NCI-H2196 treated with DMSO at 0.1 percent for 48 hours (cell line): ENCODE data around the gene OSBPL8.

Experiments used
- DNase-seq: peaks from one replicate; lab custom pipeline; 2025; ENCODE audit not compliant: unreplicated experiment; lab: John Stamatoyannopoulos, UW

The OSBPL8 gene

GRCh38 chr12:76559400-76560085 is at the start of gene OSBPL8:
OSBPL8 (minus strand) TSS chr12:76559771; CDS start chr12:76487551, 72,220 bp downstream.
- DNase-seq = peak; percentile 87

- no peak for DNase-seq
Observed at GRCh38 chr12:76608070-76608469, 48.5 kb upstream of the OSBPL8 start.

- no peak for DNase-seq
Observed at GRCh38 chr12:76595056-76595455, 35.5 kb upstream of the OSBPL8 start.

DNA sequence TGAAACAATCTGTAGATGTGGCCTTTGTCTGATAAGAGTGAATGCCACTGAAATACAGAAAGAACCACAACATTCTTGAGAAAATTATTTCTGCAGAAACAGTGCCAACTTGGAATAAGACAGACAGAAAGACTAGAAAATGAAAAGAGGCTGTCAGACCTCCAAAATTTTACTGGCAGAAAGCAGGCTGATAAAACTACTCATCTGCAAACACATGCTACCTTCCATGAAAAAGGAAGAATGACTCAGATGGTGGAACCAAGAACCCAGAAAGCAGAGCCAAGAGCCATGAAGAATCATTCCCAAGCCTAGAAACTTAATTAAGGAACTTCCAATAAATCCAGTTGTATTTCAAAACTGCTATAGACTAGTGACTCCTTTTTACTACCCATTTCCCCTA is 31.9 kb upstream of the OSBPL8 start:
- no peak for DNase-seq

DNA sequence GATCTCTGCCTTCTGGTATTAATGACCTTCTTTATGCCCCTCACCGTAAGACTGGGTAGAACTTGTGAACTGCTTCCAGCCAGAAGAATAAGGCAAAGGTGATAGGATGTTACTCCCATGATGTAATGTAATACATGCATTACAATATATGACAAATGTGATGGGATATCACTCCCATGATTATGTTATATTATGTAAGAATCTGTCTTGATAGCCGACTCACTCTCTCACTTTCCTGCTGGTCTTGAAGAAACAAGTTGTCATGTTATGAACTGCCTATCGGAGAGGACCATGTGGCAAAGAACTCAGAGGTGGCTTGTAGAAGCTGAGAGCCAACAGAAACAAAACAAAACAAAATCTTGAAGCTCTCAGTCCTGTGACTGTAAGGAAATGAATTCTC is 30.6 kb upstream of the OSBPL8 start:
- DNase-seq = no peak

GRCh38 chr12:76588881-76589565 is 29.5 kb upstream of the OSBPL8 start:
- DNase-seq = no peak

GRCh38 chr12:76587428-76588178 is 28.0 kb upstream of the OSBPL8 start:
- DNase-seq = no peak

DNA sequence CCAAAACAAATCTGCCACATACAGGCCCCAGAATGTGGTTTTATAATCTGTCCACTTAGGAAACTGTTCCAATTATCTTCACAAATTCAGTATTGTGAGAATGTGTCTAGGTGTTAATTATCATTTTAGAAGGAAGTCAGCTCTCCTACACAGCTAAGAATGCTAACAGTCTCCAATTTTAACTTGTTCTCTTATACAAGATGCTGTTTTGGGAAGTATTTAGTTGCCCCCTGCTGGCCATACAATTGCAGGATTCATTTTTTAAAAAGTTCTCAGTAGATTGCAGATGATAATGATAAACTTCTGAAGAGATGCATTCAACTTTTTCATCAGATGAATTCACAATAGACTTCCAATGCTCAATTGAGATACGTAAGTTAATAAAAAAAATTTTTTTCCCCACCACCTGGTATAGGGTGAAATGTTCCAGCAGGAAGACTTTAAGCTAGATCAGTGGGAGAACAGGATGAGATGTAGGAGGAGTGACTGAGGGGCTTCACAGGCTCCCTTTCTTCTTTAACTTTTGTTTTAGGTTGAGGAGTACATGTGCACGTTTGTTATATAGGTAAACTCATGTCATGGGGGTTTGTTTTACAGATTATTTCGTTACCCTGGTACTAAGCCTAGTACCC is 27.3 kb upstream of the OSBPL8 start:
- peak; percentile 9 for DNase-seq

- DNase-seq = no peak
Observed at GRCh38 chr12:76583301-76583700, 23.7 kb upstream of the OSBPL8 start.

- no peak for DNase-seq
Observed at GRCh38 chr12:76573840-76574373, 14.3 kb upstream of the OSBPL8 start.

- no peak for DNase-seq
Observed at GRCh38 chr12:76571256-76571655, 11.7 kb upstream of the OSBPL8 start.

GRCh38 chr12:76569685-76570604 is 10.4 kb upstream of the OSBPL8 start:
- DNase-seq = no peak

DNA sequence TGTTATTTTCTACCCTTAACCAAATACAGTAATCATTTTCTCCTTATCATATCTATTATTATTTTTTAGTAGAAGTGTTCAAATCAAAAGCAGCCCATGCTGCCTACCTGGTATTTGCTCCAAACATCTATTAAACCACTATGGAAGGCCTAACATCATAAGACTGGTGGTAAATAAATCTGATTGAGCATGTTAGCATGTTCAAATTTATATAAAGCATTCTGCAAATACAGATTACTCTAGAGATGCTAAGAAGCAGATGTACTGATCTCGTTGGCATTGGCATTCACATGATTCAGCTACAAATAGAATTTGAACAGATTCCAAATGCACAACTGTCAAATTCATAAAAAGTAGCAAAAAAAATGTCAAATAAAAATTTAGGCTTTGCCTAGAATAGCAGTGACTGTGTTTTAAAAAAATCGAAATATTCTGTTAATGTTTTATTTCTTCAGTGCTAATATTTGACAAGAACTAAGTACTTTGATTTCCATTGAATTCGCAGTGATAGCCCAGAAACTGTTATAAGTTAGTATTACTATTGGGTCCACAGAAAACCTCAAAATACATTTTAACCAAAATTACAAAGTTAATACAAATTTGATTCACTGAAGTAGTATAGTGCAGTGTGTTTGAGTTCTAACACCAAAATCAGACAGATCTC is 9.4 kb upstream of the OSBPL8 start:
- DNase-seq = no peak

DNA sequence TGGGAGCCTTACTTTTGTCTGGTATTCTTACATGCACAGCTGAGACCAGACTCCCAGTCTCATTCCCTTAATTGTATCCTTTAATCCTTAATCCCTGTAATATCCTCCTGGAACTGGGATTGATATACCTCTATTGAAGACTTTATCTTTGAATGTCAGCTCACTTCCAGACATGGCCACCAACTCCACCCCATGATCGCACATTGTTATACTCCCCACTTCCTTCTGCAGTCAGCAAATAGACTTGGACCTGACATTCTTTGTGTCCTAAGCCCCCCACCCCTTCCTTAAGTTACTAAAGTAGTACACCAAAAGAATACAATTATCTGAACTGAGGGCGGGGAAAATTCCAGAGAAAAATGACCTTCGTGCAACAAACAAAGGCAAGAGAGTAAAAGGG is 8.6 kb upstream of the OSBPL8 start:
- no peak for DNase-seq

- no peak for DNase-seq
Observed at GRCh38 chr12:76563061-76563460, 3.5 kb upstream of the OSBPL8 start.

- no peak for DNase-seq
Observed at GRCh38 chr12:76562130-76562529, 2.6 kb upstream of the OSBPL8 start.

DNA sequence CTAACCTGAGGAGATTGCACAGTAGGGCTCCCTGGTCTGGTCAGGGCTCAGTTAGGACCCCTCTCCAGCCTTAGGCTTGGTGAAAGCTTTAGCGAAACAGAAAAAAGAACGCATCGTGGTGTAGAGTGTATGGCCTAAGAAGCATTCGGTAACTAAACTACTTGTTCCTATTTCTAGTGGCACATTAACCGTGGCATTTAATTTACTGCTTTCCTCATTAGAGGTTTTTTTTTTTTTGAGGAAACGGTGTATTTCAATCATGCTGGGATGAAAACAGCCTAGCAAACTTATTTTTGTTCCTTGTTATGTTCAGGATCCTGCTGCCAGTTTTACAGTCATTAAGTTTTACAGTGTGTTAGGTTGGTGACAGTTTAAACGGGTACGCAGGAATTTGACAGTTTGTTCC is 518 bp upstream of the OSBPL8 start:
- DNase-seq = no peak

DNA sequence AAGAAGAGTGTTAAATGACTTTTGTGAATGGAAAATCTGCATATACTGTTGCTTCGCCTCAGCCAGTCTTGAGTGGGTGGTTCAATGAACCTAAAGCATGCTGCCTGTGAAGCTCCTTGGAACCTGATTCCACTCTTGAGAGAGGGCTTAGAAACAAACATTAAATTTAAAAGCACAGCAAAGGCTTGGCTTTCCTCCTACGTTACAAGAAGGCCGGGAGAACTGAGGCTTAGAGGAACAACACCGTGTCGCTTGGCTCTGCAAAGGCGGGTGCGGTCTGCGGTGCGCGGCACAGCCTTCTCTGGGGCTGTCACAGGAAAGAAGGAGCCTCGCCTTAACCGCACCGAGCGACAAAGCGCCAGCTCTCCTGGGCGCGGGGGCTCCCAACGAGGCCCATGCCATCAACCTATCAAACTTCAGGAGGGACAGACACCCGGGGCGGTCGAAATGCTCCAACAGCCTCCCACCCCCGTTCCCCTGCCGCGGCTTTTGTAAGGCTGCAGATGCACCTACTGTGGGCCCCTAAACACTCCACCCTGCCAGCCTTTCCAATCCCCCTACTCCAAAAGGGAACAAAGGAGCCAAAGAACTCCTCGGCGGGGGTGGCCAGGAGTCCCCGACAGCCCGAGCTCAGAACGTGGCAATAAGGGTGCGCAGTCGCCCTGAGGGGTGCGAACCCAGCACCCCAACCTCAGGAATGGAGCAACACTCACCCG is 729 bp downstream of the OSBPL8 start:
- no peak for DNase-seq

GRCh38 chr12:76556368-76556767 is 3.2 kb downstream of the OSBPL8 start:
- DNase-seq = no peak
